ENCODE results near the gene FEZF1. TPM values are rescaled to one million over a fixed set of nuclear protein-coding genes. Genes with fewer than 3 reads are reported as not detected.

Gene FEZF1
- total and polyA plus RNA-seq, 12 donors = not detected

- H3K27ac ChIP-seq = no peak overlapping the region
- H3K9me3 ChIP-seq = no peaks in the 10 kb centered on the region
- H3K4me3 ChIP-seq = peak overlapping the region in 1 of 10 donors; percentile 39
- ATAC-seq = peak in 1 of 8 donors; percentile 14
- intact Hi-C loops (cut with DNase I) = no loop called here
- TF ChIP-seq, protein P1, sequence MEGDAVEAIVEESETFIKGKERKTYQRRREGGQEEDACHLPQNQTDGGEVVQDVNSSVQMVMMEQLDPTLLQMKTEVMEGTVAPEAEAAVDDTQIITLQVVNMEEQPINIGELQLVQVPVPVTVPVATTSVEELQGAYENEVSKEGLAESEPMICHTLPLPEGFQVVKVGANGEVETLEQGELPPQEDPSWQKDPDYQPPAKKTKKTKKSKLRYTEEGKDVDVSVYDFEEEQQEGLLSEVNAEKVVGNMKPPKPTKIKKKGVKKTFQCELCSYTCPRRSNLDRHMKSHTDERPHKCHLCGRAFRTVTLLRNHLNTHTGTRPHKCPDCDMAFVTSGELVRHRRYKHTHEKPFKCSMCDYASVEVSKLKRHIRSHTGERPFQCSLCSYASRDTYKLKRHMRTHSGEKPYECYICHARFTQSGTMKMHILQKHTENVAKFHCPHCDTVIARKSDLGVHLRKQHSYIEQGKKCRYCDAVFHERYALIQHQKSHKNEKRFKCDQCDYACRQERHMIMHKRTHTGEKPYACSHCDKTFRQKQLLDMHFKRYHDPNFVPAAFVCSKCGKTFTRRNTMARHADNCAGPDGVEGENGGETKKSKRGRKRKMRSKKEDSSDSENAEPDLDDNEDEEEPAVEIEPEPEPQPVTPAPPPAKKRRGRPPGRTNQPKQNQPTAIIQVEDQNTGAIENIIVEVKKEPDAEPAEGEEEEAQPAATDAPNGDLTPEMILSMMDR (IDR thresholded peaks at IDR 0.05) = no peak
- no peaks in the 10 kb centered on the region for H3K36me3 ChIP-seq
- H3K27me3 ChIP-seq = peaks cover 64 to 100% (median 99%) of the 10 kb centered on the region in 7 donors
- 1 to 5% methylated on average over 48 of the region's 48 CpGs for WGBS, 2 donors
- DNase-seq = no peak
- peaks cover 7 to 51% (median 39%) of the 10 kb centered on the region in 9 donors for H3K4me1 ChIP-seq
These were observed 825 bp downstream of the FEZF1 start for GRCh38 chr7:122303531-122304318.

DNA sequence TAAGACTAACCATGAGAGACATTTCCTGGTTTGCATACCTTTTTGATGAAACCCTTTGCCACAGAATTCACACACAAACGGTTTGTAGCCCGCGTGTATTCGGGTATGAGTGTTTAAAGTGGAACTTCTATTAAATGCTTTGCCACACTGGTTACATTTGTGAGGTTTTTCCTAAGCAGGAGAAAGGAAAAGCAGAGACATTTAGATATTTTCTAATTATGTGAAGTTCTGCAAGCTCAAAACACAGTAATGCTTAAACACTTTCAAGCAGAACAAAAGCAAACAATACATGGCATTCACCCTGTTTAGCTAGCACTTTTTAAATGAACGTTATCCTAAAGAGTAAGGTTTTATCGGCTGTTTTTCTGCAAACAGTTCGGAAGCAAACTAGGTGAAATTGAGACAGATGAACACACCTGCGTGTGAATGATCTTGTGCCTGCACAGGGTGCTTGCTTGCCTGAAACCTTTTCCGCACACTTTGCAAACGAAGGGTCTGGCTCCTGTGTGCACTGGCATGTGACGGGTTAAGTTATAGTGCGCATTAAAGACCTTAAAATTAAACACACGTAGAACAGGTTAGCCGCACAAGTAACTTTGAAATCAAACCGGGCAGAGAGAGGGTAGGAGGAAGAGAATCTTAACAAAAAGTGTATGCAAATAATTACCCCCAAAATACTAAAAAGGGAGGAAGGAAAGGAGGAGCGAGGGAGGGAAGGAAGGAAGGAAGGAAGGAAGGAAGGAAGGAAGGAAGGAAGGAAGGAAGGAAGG lies 1.6 kb downstream of the FEZF1 start:
- Histone ChIP-seq H3K27ac (no peak overlapping the region), H3K4me3 (no peak overlapping the region), H3K27me3 (peaks cover 56 to 100% (median 99%) of the 10 kb centered on the region in 7 donors), H3K4me1 (peaks cover 7 to 51% (median 39%) of the 10 kb centered on the region in 9 donors), H3K36me3 (no peaks in the 10 kb centered on the region), H3K9me3 (no peaks in the 10 kb centered on the region)
- intact Hi-C loops (cut with DNase I) = no loop called here
- no peak for ATAC-seq
- DNase-seq = no peak
- TF ChIP-seq, protein P1 (IDR thresholded peaks at IDR 0.05) = no peak
- WGBS, 2 donors = 6 to 9% methylated on average over 16 of the region's 16 CpGs

- Histone ChIP-seq H3K4me1 (peaks cover 7 to 49% (median 39%) of the 10 kb centered on the region in 9 donors), H3K27me3 (peaks cover 50 to 100% (median 99%) of the 10 kb centered on the region in 7 donors), H3K36me3 (no peaks in the 10 kb centered on the region), H3K9me3 (no peaks in the 10 kb centered on the region), H3K4me3 (no peak overlapping the region), H3K27ac (no peak overlapping the region)
- ATAC-seq = no peak
- TF ChIP-seq, protein P1 (IDR thresholded peaks at IDR 0.05) = no peak
- intact Hi-C loops (cut with DNase I) = no loop called here
- no peak for DNase-seq
- 5 to 8% methylated on average over 35 of the region's 35 CpGs for WGBS, 2 donors
These were observed 2.4 kb downstream of the FEZF1 start for GRCh38 chr7:122301858-122302760.

Data from heart right ventricle (tissue), 16 donors.